WTC11 (cell line): Measurements from ENCODE around the gene SLC13A3.

Source experiments
- TF ChIP-seq, protein P1 (sequence below): sonication (generic); formaldehyde crosslinking; IDR thresholded peaks from 2 replicates; pipeline ENCODE4 v1.8.1; 2022; ENCODE audit warnings: missing genetic modification reagents, borderline replicate concordance
- TF ChIP-seq, protein P2 (sequence below): sonication (generic); formaldehyde crosslinking; IDR thresholded peaks from 2 replicates; pipeline ENCODE4 v1.8.0; 2022; ENCODE audit warnings: mild to moderate bottlenecking, missing genetic modification reagents

DNA sequence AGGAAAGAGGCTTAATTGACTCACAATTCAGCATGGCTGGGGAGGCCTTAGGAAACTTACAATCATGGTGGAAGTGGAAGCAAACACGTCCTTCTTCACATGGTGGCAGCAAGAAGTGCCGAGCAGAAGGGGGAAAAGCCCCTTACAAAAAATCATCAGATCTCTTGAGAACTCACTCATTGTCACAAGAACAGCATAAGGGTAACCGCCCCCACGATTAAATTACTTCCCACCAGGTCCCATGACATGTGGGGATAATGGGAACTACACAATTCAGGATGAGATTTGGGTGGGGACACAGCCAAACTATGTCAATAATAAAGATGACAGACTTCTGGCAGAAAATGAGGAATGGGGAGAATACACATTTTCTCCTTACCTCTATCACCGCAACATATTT lies 80.3 kb downstream of the SLC13A3 start:
- TF ChIP-seq, protein P1, sequence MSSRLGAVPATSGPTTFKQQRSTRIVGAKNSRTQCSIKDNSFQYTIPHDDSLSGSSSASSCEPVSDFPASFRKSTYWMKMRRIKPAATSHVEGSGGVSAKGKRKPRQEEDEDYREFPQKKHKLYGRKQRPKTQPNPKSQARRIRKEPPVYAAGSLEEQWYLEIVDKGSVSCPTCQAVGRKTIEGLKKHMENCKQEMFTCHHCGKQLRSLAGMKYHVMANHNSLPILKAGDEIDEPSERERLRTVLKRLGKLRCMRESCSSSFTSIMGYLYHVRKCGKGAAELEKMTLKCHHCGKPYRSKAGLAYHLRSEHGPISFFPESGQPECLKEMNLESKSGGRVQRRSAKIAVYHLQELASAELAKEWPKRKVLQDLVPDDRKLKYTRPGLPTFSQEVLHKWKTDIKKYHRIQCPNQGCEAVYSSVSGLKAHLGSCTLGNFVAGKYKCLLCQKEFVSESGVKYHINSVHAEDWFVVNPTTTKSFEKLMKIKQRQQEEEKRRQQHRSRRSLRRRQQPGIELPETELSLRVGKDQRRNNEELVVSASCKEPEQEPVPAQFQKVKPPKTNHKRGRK (CRISPR knock-in tag): no peak
- TF ChIP-seq, protein P2, sequence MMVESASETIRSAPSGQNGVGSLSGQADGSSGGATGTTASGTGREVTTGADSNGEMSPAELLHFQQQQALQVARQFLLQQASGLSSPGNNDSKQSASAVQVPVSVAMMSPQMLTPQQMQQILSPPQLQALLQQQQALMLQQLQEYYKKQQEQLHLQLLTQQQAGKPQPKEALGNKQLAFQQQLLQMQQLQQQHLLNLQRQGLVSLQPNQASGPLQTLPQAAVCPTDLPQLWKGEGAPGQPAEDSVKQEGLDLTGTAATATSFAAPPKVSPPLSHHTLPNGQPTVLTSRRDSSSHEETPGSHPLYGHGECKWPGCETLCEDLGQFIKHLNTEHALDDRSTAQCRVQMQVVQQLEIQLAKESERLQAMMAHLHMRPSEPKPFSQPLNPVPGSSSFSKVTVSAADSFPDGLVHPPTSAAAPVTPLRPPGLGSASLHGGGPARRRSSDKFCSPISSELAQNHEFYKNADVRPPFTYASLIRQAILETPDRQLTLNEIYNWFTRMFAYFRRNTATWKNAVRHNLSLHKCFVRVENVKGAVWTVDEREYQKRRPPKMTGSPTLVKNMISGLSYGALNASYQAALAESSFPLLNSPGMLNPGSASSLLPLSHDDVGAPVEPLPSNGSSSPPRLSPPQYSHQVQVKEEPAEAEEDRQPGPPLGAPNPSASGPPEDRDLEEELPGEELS (CRISPR knock-in tag): no peak
